Parathyroid adenoma (tissue), 2 donors: Measurements from ENCODE around the gene FLT1.

ENCODE experiments used
- H2AFZ ChIP-seq: fragments of 300-600 bp; sonication (generic); one replicate; pipeline ENCODE4 v1.7.0; 2017; ENCODE audit warnings: antibody characterized with exemption, mild to moderate bottlenecking
- H3K27ac ChIP-seq: fragments of 300-600 bp; sonication (generic); one replicate; pipeline ENCODE4 v1.7.0; 2017
- H3K27me3 ChIP-seq: fragments of 300-600 bp; sonication (generic); one replicate; pipeline ENCODE4 v1.7.0; 2017; ENCODE audit warnings: low read length; ENCODE audit not compliant: control insufficient read depth, insufficient read depth
- H3K36me3 ChIP-seq: fragments of 300-600 bp; sonication (generic); one replicate; pipeline ENCODE4 v1.7.0; 2017; ENCODE audit warnings: low read length; ENCODE audit not compliant: control insufficient read depth, insufficient read depth
- H3K4me1 ChIP-seq: fragments of 300-600 bp; sonication (generic); one replicate; pipeline ENCODE4 v1.7.0; 2017; ENCODE audit warnings: control low read depth
- H3K4me2 ChIP-seq: fragments of 300-600 bp; sonication (generic); one replicate; pipeline ENCODE4 v1.7.0; 2017; ENCODE audit warnings: low read length
- H3K4me3 ChIP-seq: fragments of 300-600 bp; sonication (generic); one replicate; pipeline ENCODE4 v1.7.0; 2017; ENCODE audit warnings: low read depth, low read length
- H3K79me2 ChIP-seq: fragments of 300-600 bp; sonication (generic); one replicate; pipeline ENCODE4 v1.7.0; 2017; ENCODE audit warnings: control low read depth
- H3K9ac ChIP-seq: fragments of 300-600 bp; sonication (generic); one replicate; pipeline ENCODE4 v1.7.0; 2017; ENCODE audit warnings: mild to moderate bottlenecking
- H3K9me3 ChIP-seq: fragments of 300-600 bp; sonication (generic); one replicate; pipeline ENCODE4 v1.7.0; 2017; ENCODE audit warnings: low read length; ENCODE audit not compliant: control insufficient read depth
- CTCF ChIP-seq: fragments of 300-600 bp; sonication (generic); IDR thresholded peaks from one replicate; pipeline ENCODE4 v1.7.0; 2017; ENCODE audit warnings: antibody characterized with exemption, mild to moderate bottlenecking
- donor health status: primary hyperparathyroidism.

Gene FLT1

GRCh38 chr13:28539625-28540286 lies 44.8 kb upstream of the FLT1 start:
- Histone ChIP-seq H3K36me3 (no peaks in the 10 kb centered on the region), H2AFZ (no peak overlapping the region), H3K27ac (no peak overlapping the region), H3K9me3 (no peaks in the 10 kb centered on the region), H3K79me2 (no peaks in the 10 kb centered on the region), H3K27me3 (no peaks in the 10 kb centered on the region), H3K4me3 (no peak overlapping the region), H3K4me2 (no peak overlapping the region), H3K9ac (no peak overlapping the region), H3K4me1 (no peaks in the 10 kb centered on the region)
- no peak for TF ChIP-seq CTCF

GRCh38 chr13:28538932-28539331 lies 44.0 kb upstream of the FLT1 start:
- Histone ChIP-seq H3K4me1 (no peaks in the 10 kb centered on the region), H3K9ac (no peak overlapping the region), H3K79me2 (no peaks in the 10 kb centered on the region), H3K9me3 (no peaks in the 10 kb centered on the region), H3K27me3 (no peaks in the 10 kb centered on the region), H3K4me2 (no peak overlapping the region), H2AFZ (no peak overlapping the region), H3K4me3 (no peak overlapping the region), H3K36me3 (no peaks in the 10 kb centered on the region), H3K27ac (no peak overlapping the region)
- TF ChIP-seq CTCF, result no peak

GRCh38 chr13:28537171-28537570 lies 42.2 kb upstream of the FLT1 start:
- Histone ChIP-seq H3K4me1 (no peaks in the 10 kb centered on the region), H3K36me3 (no peaks in the 10 kb centered on the region), H2AFZ (no peak overlapping the region), H3K4me3 (no peak overlapping the region), H3K27me3 (no peaks in the 10 kb centered on the region), H3K79me2 (no peaks in the 10 kb centered on the region), H3K4me2 (no peak overlapping the region), H3K9ac (no peak overlapping the region), H3K27ac (no peak overlapping the region), H3K9me3 (no peaks in the 10 kb centered on the region)
- TF ChIP-seq CTCF, result no peak

GRCh38 chr13:28536371-28536770 lies 41.4 kb upstream of the FLT1 start:
- Histone ChIP-seq H2AFZ (no peak overlapping the region), H3K36me3 (no peaks in the 10 kb centered on the region), H3K9me3 (no peaks in the 10 kb centered on the region), H3K4me1 (no peaks in the 10 kb centered on the region), H3K4me3 (no peak overlapping the region), H3K4me2 (no peak overlapping the region), H3K9ac (no peak overlapping the region), H3K27me3 (no peaks in the 10 kb centered on the region), H3K27ac (no peak overlapping the region), H3K79me2 (no peaks in the 10 kb centered on the region)
- no peak for TF ChIP-seq CTCF

- H3K27ac ChIP-seq, result no peak overlapping the region
- no peaks in the 10 kb centered on the region for H3K9me3 ChIP-seq
- H2AFZ ChIP-seq, result no peak overlapping the region
- TF ChIP-seq CTCF, result no peak
- no peak overlapping the region for H3K9ac ChIP-seq
- H3K36me3 ChIP-seq, result no peaks in the 10 kb centered on the region
- H3K4me2 ChIP-seq, result no peak overlapping the region
- no peaks in the 10 kb centered on the region for H3K27me3 ChIP-seq
- no peak overlapping the region for H3K4me3 ChIP-seq
- no peaks in the 10 kb centered on the region for H3K4me1 ChIP-seq
- H3K79me2 ChIP-seq, result no peaks in the 10 kb centered on the region
Measured at GRCh38 chr13:28535734-28536133, 40.8 kb upstream of the FLT1 start.
